ENCODE measurements around the gene ADCY1. TPM values are rescaled to one million over a fixed set of nuclear protein-coding genes. Genes with fewer than 3 reads are reported as not detected.

The ADCY1 gene
- total RNA-seq, 1 donor from 2014 or later, result 13.6 TPM

GRCh38 chr7:45646207-45646821 lies 72.1 kb downstream of the ADCY1 start:
- DNase-seq (ENCODE audit: low spot score, unreplicated experiment), result no peak

GRCh38 chr7:45646996-45647825 lies 73.0 kb downstream of the ADCY1 start:
- Mint-ChIP-seq H3K4me1 (ENCODE audit: low read depth) (no peaks in the 10 kb centered on the region), H3K4me3 (ENCODE audit: low read depth) (no peak overlapping the region), H3K27ac (no peak overlapping the region), H3K9me3 (ENCODE audit: low read depth) (no peaks in the 10 kb centered on the region), H3K36me3 (ENCODE audit: insufficient read depth) (no peaks in the 10 kb centered on the region), H3K27me3 (no peaks in the 10 kb centered on the region)
- no peak for TF ChIP-seq CTCF (IDR thresholded peaks at IDR 0.05; ENCODE audit: unreplicated experiment)
- DNase-seq (ENCODE audit: low spot score, unreplicated experiment), result no peak

More at GRCh38 chr7:45646207-45646821, 72.1 kb downstream of the ADCY1 start:
- H3K36me3 Mint-ChIP-seq (ENCODE audit: insufficient read depth), result no peaks in the 10 kb centered on the region
- H3K27me3 Mint-ChIP-seq, result no peaks in the 10 kb centered on the region
- H3K4me1 Mint-ChIP-seq (ENCODE audit: low read depth), result peaks cover under 1% of the 10 kb centered on the region
- no peak overlapping the region for H3K27ac Mint-ChIP-seq
- TF ChIP-seq CTCF (IDR thresholded peaks at IDR 0.05; ENCODE audit: unreplicated experiment), result no peak
- H3K4me3 Mint-ChIP-seq (ENCODE audit: low read depth), result no peak overlapping the region
- no peaks in the 10 kb centered on the region for H3K9me3 Mint-ChIP-seq (ENCODE audit: low read depth)

GRCh38 chr7:45647967-45648670 lies 74.0 kb downstream of the ADCY1 start:
- no peak for DNase-seq (ENCODE audit: low spot score, unreplicated experiment)
- no peaks in the 10 kb centered on the region for H3K4me1 Mint-ChIP-seq (ENCODE audit: low read depth)
- no peak overlapping the region for H3K27ac Mint-ChIP-seq

GRCh38 chr7:45648671-45648995 lies 74.5 kb downstream of the ADCY1 start:
- no peak overlapping the region for H3K4me3 Mint-ChIP-seq (ENCODE audit: low read depth)
- H3K27ac Mint-ChIP-seq, result no peak overlapping the region
- H3K36me3 Mint-ChIP-seq (ENCODE audit: insufficient read depth), result no peaks in the 10 kb centered on the region
- no peak for DNase-seq (ENCODE audit: low spot score, unreplicated experiment)
- no peaks in the 10 kb centered on the region for H3K4me1 Mint-ChIP-seq (ENCODE audit: low read depth)
- no peaks in the 10 kb centered on the region for H3K9me3 Mint-ChIP-seq (ENCODE audit: low read depth)
- TF ChIP-seq CTCF (IDR thresholded peaks at IDR 0.05; ENCODE audit: unreplicated experiment), result no peak
- H3K27me3 Mint-ChIP-seq, result no peaks in the 10 kb centered on the region

More at GRCh38 chr7:45647967-45648670, 74.0 kb downstream of the ADCY1 start:
- Mint-ChIP-seq H3K27me3 (no peaks in the 10 kb centered on the region), H3K9me3 (ENCODE audit: low read depth) (no peaks in the 10 kb centered on the region), H3K4me3 (ENCODE audit: low read depth) (no peak overlapping the region), H3K36me3 (ENCODE audit: insufficient read depth) (no peaks in the 10 kb centered on the region)
- no peak for TF ChIP-seq CTCF (IDR thresholded peaks at IDR 0.05; ENCODE audit: unreplicated experiment)

- H3K4me3 Mint-ChIP-seq (ENCODE audit: low read depth), result no peak overlapping the region
- TF ChIP-seq CTCF (IDR thresholded peaks at IDR 0.05; ENCODE audit: unreplicated experiment), result no peak
- H3K27ac Mint-ChIP-seq, result peak overlapping the region; percentile 71
- H3K4me1 Mint-ChIP-seq (ENCODE audit: low read depth), result no peaks in the 10 kb centered on the region
- H3K36me3 Mint-ChIP-seq (ENCODE audit: insufficient read depth), result no peaks in the 10 kb centered on the region
- H3K9me3 Mint-ChIP-seq (ENCODE audit: low read depth), result no peaks in the 10 kb centered on the region
- DNase-seq (ENCODE audit: low spot score, unreplicated experiment), result no peak
- no peaks in the 10 kb centered on the region for H3K27me3 Mint-ChIP-seq
Measured at GRCh38 chr7:45649560-45650346, 75.6 kb downstream of the ADCY1 start.

Measured in progenitor cell of endocrine pancreas (in vitro differentiated cells).